Measurements from ENCODE around the gene TBL3.

DNA sequence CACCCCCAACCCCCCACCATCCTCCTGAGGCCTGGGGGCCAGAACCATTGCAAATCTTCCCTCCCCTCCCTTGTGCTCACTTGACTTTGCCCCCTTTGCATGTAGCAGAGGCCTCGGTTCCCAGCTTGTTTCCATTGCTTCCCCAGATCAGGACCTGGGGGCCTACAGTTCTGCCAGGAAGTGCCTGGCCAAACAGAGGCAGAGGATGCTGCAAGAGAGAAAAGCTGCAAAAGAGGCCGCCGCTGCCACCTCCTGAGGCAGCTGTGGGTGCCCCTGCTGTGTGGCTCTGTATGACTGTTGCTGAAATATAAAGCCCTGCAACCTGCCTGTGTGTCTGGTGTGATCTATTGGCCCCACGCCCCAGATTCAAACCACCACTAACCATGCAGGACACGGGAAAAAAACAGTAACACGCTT is 10.2 kb upstream of the TBL3 start:
- no peak for TF ChIP-seq POLR2A (IDR thresholded peaks at IDR 0.05; ENCODE audit: low read length)
- TF ChIP-seq GATA1 (IDR thresholded peaks at IDR 0.05; ENCODE audit: low read depth, low read length), result no peak

Measured in erythroblast (primary cell).